Choroid plexus epithelial cell (primary cell): ENCODE measurements around the gene TIMMDC1.
"Not testable (repeated sequence)": the region's sequence is repeated elsewhere in the genome, so short reads cannot be mapped to it uniquely, and the experiment has no call there.

Experiments used
- DNase-seq: peaks from one replicate; pipeline ENCODE4 v3.0.0-alpha.2; 2010; ENCODE audit warnings: low read depth
- H3K4me3 ChIP-seq: 2 replicates; pipeline ENCODE4 v1.5.1; 2011; ENCODE audit warnings: low read depth, mild to moderate bottlenecking, control low read depth, low read length, moderate library complexity
- CTCF ChIP-seq: conservative IDR thresholded peaks from 2 replicates; pipeline ENCODE4 v1.5.1; 2011; ENCODE audit warnings: low read depth, mild to moderate bottlenecking, control low read depth, inconsistent platforms, low read length, moderate library complexity

The TIMMDC1 gene

GRCh38 chr3:119559441-119559963 lies 61.2 kb downstream of the TIMMDC1 start, which contains the start of gene CD80:
TSS of gene CD80 (minus strand) at chr3:119559614. CDS start at chr3:119557728, 1,886 bp downstream.
- H3K4me3 ChIP-seq, result no peak within 1 kb of the TSS
- DNase-seq, result peak; percentile 74

GRCh38 chr3:119560160-119560559 lies 61.8 kb downstream of the TIMMDC1 start:
- DNase-seq, result no peak
- no peak for TF ChIP-seq CTCF

More at GRCh38 chr3:119559441-119559963, 61.2 kb downstream of the TIMMDC1 start, which contains the start of gene CD80:
- TF ChIP-seq CTCF, result peak; percentile 69

GRCh38 chr3:119562307-119562961 lies 64.1 kb downstream of the TIMMDC1 start:
- no peak overlapping the region for H3K4me3 ChIP-seq
- no peak for DNase-seq
- TF ChIP-seq CTCF, result no peak

More at GRCh38 chr3:119560160-119560559, 61.8 kb downstream of the TIMMDC1 start:
- H3K4me3 ChIP-seq, result no peak overlapping the region

GRCh38 chr3:119563334-119563733 lies 65.0 kb downstream of the TIMMDC1 start:
- not testable (repeated sequence) for DNase-seq, H3K4me3 ChIP-seq

- H3K4me3 ChIP-seq, result no peak overlapping the region
- no peak for DNase-seq
- no peak for TF ChIP-seq CTCF
Observed at GRCh38 chr3:119569156-119569555, 70.8 kb downstream of the TIMMDC1 start.

- TF ChIP-seq CTCF, result no peak
- no peak for DNase-seq
- no peak overlapping the region for H3K4me3 ChIP-seq
Observed at GRCh38 chr3:119570229-119570628, 71.9 kb downstream of the TIMMDC1 start.

- H3K4me3 ChIP-seq, result no peak overlapping the region
- TF ChIP-seq CTCF, result no peak
- DNase-seq, result no peak
Observed at GRCh38 chr3:119571230-119571629, 72.9 kb downstream of the TIMMDC1 start.
